ENCODE results near the gene CALM1.

Gene CALM1

GRCh38 chr14:90444077-90444696 is 47.4 kb downstream of the CALM1 start:
- no peak for DNase-seq

GRCh38 chr14:90445011-90445410 is 48.2 kb downstream of the CALM1 start:
- no peak for DNase-seq

- DNase-seq, result no peak
These were observed 49.6 kb downstream of the CALM1 start for GRCh38 chr14:90446405-90446804.

GRCh38 chr14:90447720-90448497 is 51.1 kb downstream of the CALM1 start:
- DNase-seq, result no peak

- no peak for DNase-seq
These were observed 52.6 kb downstream of the CALM1 start for GRCh38 chr14:90449411-90449810.

GRCh38 chr14:90450151-90450550 is 53.3 kb downstream of the CALM1 start:
- no peak for DNase-seq

GRCh38 chr14:90450667-90451066 is 53.8 kb downstream of the CALM1 start:
- DNase-seq, result no peak

- DNase-seq, result no peak
These were observed 54.6 kb downstream of the CALM1 start for GRCh38 chr14:90451443-90451842.

GRCh38 chr14:90451961-90452360 is 55.1 kb downstream of the CALM1 start:
- no peak for DNase-seq

GRCh38 chr14:90452366-90452765 is 55.5 kb downstream of the CALM1 start:
- no peak for DNase-seq

- no peak for DNase-seq
These were observed 56.6 kb downstream of the CALM1 start for GRCh38 chr14:90453401-90453951.

GRCh38 chr14:90454041-90455000 is 57.5 kb downstream of the CALM1 start:
- no peak for DNase-seq

GRCh38 chr14:90455100-90455571 is 58.3 kb downstream of the CALM1 start:
- no peak for DNase-seq

GRCh38 chr14:90456551-90456950 is 59.7 kb downstream of the CALM1 start:
- DNase-seq, result no peak

GRCh38 chr14:90457186-90457585 is 60.4 kb downstream of the CALM1 start:
- no peak for DNase-seq
